GM18511 (cell line): ENCODE measurements around the gene PRSS23.
"Not testable (repeated sequence)": the region's sequence is repeated elsewhere in the genome, so short reads cannot be mapped to it uniquely, and the experiment has no call there.

Source experiments
- ATAC-seq: cut with Tn5 transposase; IDR thresholded peaks from one replicate; pipeline ENCODE4 v1.9.1; 2021; ENCODE audit warnings: mild to moderate bottlenecking, moderate library complexity; ENCODE audit not compliant: unreplicated experiment

Gene PRSS23

DNA sequence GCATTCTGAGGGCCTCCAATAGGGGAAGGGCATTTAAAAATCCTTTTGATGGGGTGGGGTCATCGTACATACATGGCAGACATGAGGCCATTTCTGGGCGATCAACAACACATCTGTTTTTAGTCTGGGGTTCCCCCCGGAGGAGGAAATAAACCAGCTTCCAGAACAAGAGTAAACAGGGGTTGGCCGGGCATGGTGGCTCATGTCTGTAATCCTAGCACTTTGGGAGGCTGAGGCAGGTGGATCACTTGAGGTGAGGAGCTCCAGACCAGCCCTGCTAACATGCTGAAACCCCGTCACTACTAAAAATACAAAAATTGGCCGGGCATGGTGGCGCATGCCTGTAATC, 12.0 kb downstream of the PRSS23 start:
- no peak for ATAC-seq

GRCh38 chr11:86812981-86813380, 12.6 kb downstream of the PRSS23 start:
- peak; percentile 67 for ATAC-seq

DNA sequence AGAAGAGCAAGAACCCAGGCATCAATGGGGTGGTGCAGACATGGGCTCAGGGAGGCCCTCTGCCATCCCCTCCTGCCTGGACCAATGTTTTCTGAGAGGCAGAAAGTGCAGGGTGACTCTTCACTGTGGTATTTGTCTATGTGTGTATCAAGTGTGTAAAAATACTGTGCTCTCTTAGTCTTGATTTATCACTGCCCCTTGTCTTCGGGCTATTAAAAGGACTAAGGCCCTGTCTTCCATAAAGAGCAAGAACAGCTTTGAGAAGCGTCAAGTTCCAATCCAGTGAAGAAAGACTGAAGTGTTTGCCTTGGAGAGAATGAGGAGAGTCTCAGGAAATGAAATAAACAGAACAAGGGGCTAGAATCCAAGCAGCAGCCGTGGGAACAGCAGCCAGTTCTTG, 14.4 kb downstream of the PRSS23 start:
- no peak for ATAC-seq

- no peak for ATAC-seq
Observed at GRCh38 chr11:86815726-86816125, 15.4 kb downstream of the PRSS23 start.

DNA sequence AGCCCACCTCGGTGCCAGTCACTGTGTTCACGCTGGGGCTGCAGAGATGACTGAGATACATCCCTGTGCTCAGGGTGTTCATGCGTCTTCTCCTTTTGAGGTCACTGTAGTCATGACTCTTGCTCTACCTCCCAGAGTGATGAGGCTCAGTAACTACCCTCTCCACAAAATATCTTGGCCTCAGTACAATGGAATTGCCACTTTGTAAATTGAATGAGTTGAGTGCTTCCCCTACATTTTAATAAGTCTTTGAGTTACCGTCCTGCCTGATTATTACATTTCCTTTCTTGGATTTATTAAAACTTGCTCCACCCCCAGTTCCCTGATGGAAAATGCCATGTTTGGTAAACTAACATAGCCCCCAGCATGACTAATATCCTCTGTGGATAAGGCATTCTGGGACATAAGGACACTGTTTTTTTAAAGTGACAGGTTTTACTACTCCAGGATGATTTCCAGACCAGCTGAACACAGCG, 15.9 kb downstream of the PRSS23 start:
- ATAC-seq: no peak

DNA sequence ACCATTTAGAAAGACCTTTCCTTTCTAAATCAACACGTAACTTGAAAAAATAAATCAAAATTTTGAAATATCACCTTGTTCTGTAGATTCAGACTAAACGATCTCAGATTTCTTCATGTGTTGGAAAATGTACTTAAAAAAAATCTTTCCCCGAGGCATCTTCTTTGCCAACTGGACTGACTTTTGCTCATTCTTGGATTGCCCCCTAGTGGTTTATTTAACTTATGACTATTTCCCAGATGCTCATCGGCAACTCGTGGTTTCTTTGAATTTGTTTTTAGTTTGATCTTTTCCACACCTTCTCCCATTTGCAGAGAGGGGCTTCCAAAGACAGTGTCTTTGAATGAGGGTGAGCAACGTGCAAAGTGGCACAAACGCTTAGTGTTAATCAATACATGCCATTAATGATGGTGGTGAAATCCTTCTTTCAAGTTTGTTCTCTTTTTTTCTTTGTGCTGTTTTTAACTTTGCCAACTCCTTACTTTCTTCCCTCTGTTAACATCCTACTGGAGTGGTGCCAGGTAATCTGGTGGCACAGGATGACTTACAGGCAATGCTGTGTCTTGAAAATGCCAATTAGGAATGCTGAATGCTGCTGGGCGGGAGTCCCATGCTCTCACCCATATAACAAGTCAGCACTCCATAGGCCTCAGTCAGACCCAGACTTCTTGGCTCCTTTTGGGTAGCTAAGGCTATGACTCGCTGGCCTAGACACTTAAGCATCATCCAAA, 18.3 kb downstream of the PRSS23 start:
- peak; percentile 68 for ATAC-seq

- not testable (repeated sequence) for ATAC-seq
Observed at GRCh38 chr11:86824139-86824538, 23.8 kb downstream of the PRSS23 start.

DNA sequence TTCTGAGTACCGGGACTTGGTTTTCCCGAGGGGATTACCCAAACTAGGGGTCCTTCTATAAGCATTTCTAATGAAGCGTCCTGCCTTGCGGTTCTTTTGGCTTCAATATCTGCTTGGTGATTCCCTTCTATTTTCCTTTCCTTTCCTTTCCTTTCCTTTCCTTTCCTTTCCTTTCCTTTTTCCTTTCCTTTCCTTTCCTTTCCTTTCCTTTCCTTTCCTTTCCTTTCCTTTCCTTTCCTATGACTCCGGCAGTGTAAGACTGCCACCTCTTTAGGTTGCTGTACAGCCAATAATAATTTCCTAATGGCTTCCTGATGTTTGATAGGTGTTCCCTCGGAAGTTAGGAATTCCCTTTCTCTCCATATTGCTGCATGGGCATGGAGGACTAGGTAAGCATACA, 34.0 kb downstream of the PRSS23 start:
- ATAC-seq: not testable (repeated sequence)

- not testable (repeated sequence) for ATAC-seq
Observed at GRCh38 chr11:86844762-86845508, 44.6 kb downstream of the PRSS23 start.

- ATAC-seq: no peak
Observed at GRCh38 chr11:86848132-86848531, 47.8 kb downstream of the PRSS23 start.

DNA sequence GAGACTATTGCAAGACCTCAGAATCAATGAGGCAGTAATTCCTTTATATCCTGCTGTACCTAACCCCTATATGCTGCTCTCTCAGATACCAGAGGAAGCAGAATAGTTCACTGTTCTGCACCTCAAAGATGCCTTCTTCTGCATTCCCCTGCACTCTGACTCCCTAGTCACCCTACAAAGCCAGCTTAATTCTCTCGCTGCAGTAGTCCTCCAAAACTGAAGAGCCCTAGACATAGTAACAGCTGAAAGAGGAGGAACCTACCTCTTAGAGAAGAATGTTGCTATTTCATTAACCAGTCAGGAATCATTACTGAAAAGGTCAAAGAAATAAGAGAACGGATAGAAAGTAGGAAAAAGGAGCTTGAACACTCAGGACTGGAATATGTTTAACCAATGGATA, 49.3 kb downstream of the PRSS23 start:
- no peak for ATAC-seq
